ENCODE data around the gene GLG1.

GLG1 gene

GRCh38 chr16:74601126-74601871, 5.6 kb downstream of the GLG1 start:
- no peak for TF ChIP-seq GATA1 (IDR thresholded peaks at IDR 0.05; ENCODE audit: low read depth, low read length)
- no peak for TF ChIP-seq POLR2A (IDR thresholded peaks at IDR 0.05; ENCODE audit: low read length)
- no peak for DNase-seq

- TF ChIP-seq GATA1 (IDR thresholded peaks at IDR 0.05; ENCODE audit: low read depth, low read length): no peak
- no peak for DNase-seq
Observed at GRCh38 chr16:74596586-74596985, 10.3 kb downstream of the GLG1 start.

- TF ChIP-seq GATA1 (IDR thresholded peaks at IDR 0.05; ENCODE audit: low read depth, low read length) (no peak), POLR2A (IDR thresholded peaks at IDR 0.05; ENCODE audit: low read length) (no peak)
Observed at GRCh38 chr16:74592847-74593246, 14.1 kb downstream of the GLG1 start.

GRCh38 chr16:74591876-74592650, 14.9 kb downstream of the GLG1 start:
- DNase-seq: no peak
- TF ChIP-seq POLR2A (IDR thresholded peaks at IDR 0.05; ENCODE audit: low read length) (no peak), GATA1 (IDR thresholded peaks at IDR 0.05; ENCODE audit: low read depth, low read length) (no peak)

More at GRCh38 chr16:74592847-74593246, 14.1 kb downstream of the GLG1 start:
- DNase-seq: no peak

GRCh38 chr16:74586948-74587347, 20.0 kb downstream of the GLG1 start:
- no peak for TF ChIP-seq GATA1 (IDR thresholded peaks at IDR 0.05; ENCODE audit: low read depth, low read length)
- TF ChIP-seq POLR2A (IDR thresholded peaks at IDR 0.05; ENCODE audit: low read length): no peak
- no peak for DNase-seq

GRCh38 chr16:74585846-74586443, 21.0 kb downstream of the GLG1 start:
- peak in 1 of 2 experiments; percentile 5 for DNase-seq
- no peak for TF ChIP-seq GATA1 (IDR thresholded peaks at IDR 0.05; ENCODE audit: low read depth, low read length)
- TF ChIP-seq POLR2A (IDR thresholded peaks at IDR 0.05; ENCODE audit: low read length): no peak

- DNase-seq: no peak
Observed at GRCh38 chr16:74583926-74584666, 22.8 kb downstream of the GLG1 start.

GRCh38 chr16:74582970-74583369, 23.9 kb downstream of the GLG1 start:
- TF ChIP-seq GATA1 (IDR thresholded peaks at IDR 0.05; ENCODE audit: low read depth, low read length) (no peak), POLR2A (IDR thresholded peaks at IDR 0.05; ENCODE audit: low read length) (no peak)
- DNase-seq: no peak

More at GRCh38 chr16:74583926-74584666, 22.8 kb downstream of the GLG1 start:
- TF ChIP-seq GATA1 (IDR thresholded peaks at IDR 0.05; ENCODE audit: low read depth, low read length) (no peak), POLR2A (IDR thresholded peaks at IDR 0.05; ENCODE audit: low read length) (no peak)

- TF ChIP-seq GATA1 (IDR thresholded peaks at IDR 0.05; ENCODE audit: low read depth, low read length) (no peak), POLR2A (IDR thresholded peaks at IDR 0.05; ENCODE audit: low read length) (no peak)
- DNase-seq: no peak
Observed at GRCh38 chr16:74580833-74581232, 26.1 kb downstream of the GLG1 start.

GRCh38 chr16:74578838-74579237, 28.1 kb downstream of the GLG1 start:
- no peak for DNase-seq

GRCh38 chr16:74578433-74578832, 28.5 kb downstream of the GLG1 start:
- no peak for DNase-seq
- TF ChIP-seq POLR2A (IDR thresholded peaks at IDR 0.05; ENCODE audit: low read length) (no peak), GATA1 (IDR thresholded peaks at IDR 0.05; ENCODE audit: low read depth, low read length) (no peak)

More at GRCh38 chr16:74578838-74579237, 28.1 kb downstream of the GLG1 start:
- TF ChIP-seq POLR2A (IDR thresholded peaks at IDR 0.05; ENCODE audit: low read length) (no peak), GATA1 (IDR thresholded peaks at IDR 0.05; ENCODE audit: low read depth, low read length) (no peak)

- no peak for TF ChIP-seq GATA1 (IDR thresholded peaks at IDR 0.05; ENCODE audit: low read depth, low read length)
- no peak for TF ChIP-seq POLR2A (IDR thresholded peaks at IDR 0.05; ENCODE audit: low read length)
- no peak for DNase-seq
Observed at GRCh38 chr16:74577882-74578366, 29.0 kb downstream of the GLG1 start.

GRCh38 chr16:74575807-74576643, 30.9 kb downstream of the GLG1 start:
- DNase-seq: no peak
- TF ChIP-seq GATA1 (IDR thresholded peaks at IDR 0.05; ENCODE audit: low read depth, low read length) (no peak), POLR2A (IDR thresholded peaks at IDR 0.05; ENCODE audit: low read length) (no peak)
